ENCODE measurements around the gene ANKRD13B.

GRCh38 chr17:29650396-29650795, 57.5 kb downstream of the ANKRD13B start:
- no peak for TF ChIP-seq ZNF383 (CRISPR knock-in tag; IDR thresholded peaks at IDR 0.05; ENCODE audit: borderline replicate concordance)
- no peak for TF ChIP-seq RAD21 (CRISPR knock-in tag; IDR thresholded peaks at IDR 0.05)
- no peak for TF ChIP-seq AKAP8 (CRISPR knock-in tag; IDR thresholded peaks at IDR 0.05)
- TF ChIP-seq FOXJ3 (CRISPR knock-in tag; IDR thresholded peaks at IDR 0.05; ENCODE audit: borderline replicate concordance) = no peak
- TF ChIP-seq POLR2A (IDR thresholded peaks at IDR 0.05; ENCODE audit: insufficient read depth in 1 of 2, low read depth in 2 of 2, low read length in 2 of 2) = no peak
- no peak for TF ChIP-seq SMARCC2 (IDR thresholded peaks at IDR 0.05)

Measured in HepG2 (cell line).